ENCODE results near the gene IFIT2. TPM values are rescaled to one million over a fixed set of nuclear protein-coding genes. Genes with fewer than 3 reads are reported as not detected.

The IFIT2 gene
- polyA plus RNA-seq, 3 donors, result 9.7 to 25.2 (median 15.5) TPM

- H4K20me1 ChIP-seq (ENCODE audit: insufficient read depth, low read length), result no peaks in the 10 kb centered on the region
- Mint-ChIP-seq H3K9me3 (no peaks in the 10 kb centered on the region), H3K4me1 (no peaks in the 10 kb centered on the region), H3K4me3 (no peak overlapping the region), H3K27ac (no peak overlapping the region), H3K27me3 (ENCODE audit: low read depth in 3 of 3) (peaks cover 0 to 2% (median 1%) of the 10 kb centered on the region in 3 donors), H3K36me3 (no peaks in the 10 kb centered on the region)
- no peak overlapping the region for H3K9ac ChIP-seq (ENCODE audit: insufficient read depth, low read length, poor library complexity, severe bottlenecking)
- no peaks in the 10 kb centered on the region for H3K27me3 ChIP-seq (ENCODE audit: control insufficient read depth in 2 of 2, insufficient read depth in 2 of 2, low read length in 2 of 2)
- no peak overlapping the region for H3K4me2 ChIP-seq (replicated peaks; ENCODE audit: extremely low read depth, low read length, poor library complexity, severe bottlenecking)
- no peaks in the 10 kb centered on the region for H3K36me3 ChIP-seq (replicated peaks in 1 of 2; ENCODE audit: control insufficient read depth in 1 of 2, insufficient read depth in 2 of 2, low read length in 2 of 2)
- H3K79me2 ChIP-seq (ENCODE audit: insufficient read depth, low read length), result no peaks in the 10 kb centered on the region
- intact Hi-C loops (cut with micrococcal nuclease), result no loop called here
- DNase-seq, result no peak
- H3K9me3 ChIP-seq (replicated peaks in 1 of 2; ENCODE audit: control insufficient read depth in 1 of 2, insufficient read depth in 1 of 2, low read length in 2 of 2), result no peaks in the 10 kb centered on the region
- peaks cover 0 to 1% of the 10 kb centered on the region in 2 donors for H3K4me1 ChIP-seq (ENCODE audit: control insufficient read depth in 1 of 2, insufficient read depth in 2 of 2, low read length in 2 of 2)
- no peak overlapping the region for H3K27ac ChIP-seq (ENCODE audit: low read depth in 1 of 2, low read length in 2 of 2)
- WGBS (ENCODE audit: insufficient coverage), result 100% methylated on average over 2 of the region's 6 CpGs
- TF ChIP-seq, protein P1, sequence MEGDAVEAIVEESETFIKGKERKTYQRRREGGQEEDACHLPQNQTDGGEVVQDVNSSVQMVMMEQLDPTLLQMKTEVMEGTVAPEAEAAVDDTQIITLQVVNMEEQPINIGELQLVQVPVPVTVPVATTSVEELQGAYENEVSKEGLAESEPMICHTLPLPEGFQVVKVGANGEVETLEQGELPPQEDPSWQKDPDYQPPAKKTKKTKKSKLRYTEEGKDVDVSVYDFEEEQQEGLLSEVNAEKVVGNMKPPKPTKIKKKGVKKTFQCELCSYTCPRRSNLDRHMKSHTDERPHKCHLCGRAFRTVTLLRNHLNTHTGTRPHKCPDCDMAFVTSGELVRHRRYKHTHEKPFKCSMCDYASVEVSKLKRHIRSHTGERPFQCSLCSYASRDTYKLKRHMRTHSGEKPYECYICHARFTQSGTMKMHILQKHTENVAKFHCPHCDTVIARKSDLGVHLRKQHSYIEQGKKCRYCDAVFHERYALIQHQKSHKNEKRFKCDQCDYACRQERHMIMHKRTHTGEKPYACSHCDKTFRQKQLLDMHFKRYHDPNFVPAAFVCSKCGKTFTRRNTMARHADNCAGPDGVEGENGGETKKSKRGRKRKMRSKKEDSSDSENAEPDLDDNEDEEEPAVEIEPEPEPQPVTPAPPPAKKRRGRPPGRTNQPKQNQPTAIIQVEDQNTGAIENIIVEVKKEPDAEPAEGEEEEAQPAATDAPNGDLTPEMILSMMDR (IDR thresholded peaks at IDR 0.05), result no peak
- H3K4me3 ChIP-seq (replicated peaks in 1 of 3; ENCODE audit: low read depth in 2 of 3, low read length in 3 of 3), result no peak overlapping the region
- H2AFZ ChIP-seq (ENCODE audit: insufficient read depth, low read depth, low read length, poor library complexity, severe bottlenecking), result no peak overlapping the region
Observed at GRCh38 chr10:89275383-89275782, 26.5 kb upstream of the IFIT2 start.

- TF ChIP-seq, protein P1 (IDR thresholded peaks at IDR 0.05), result no peak
- 100% methylated on average over 1 of the region's 1 CpG for WGBS (ENCODE audit: insufficient coverage)
- no peaks in the 10 kb centered on the region for H3K9me3 ChIP-seq (replicated peaks in 1 of 2; ENCODE audit: control insufficient read depth in 1 of 2, insufficient read depth in 1 of 2, low read length in 2 of 2)
- no peak for DNase-seq
- Mint-ChIP-seq H3K36me3 (no peaks in the 10 kb centered on the region), H3K27ac (peak overlapping the region in 1 of 7 donors; percentile 41), H3K9me3 (no peaks in the 10 kb centered on the region), H3K4me3 (no peak overlapping the region), H3K4me1 (peaks cover 4% of the 10 kb centered on the region), H3K27me3 (ENCODE audit: low read depth in 3 of 3) (peaks cover 0 to 2% (median 1%) of the 10 kb centered on the region in 3 donors)
- H2AFZ ChIP-seq (ENCODE audit: insufficient read depth, low read depth, low read length, poor library complexity, severe bottlenecking), result no peak overlapping the region
- no peak overlapping the region for H3K9ac ChIP-seq (ENCODE audit: insufficient read depth, low read length, poor library complexity, severe bottlenecking)
- H3K27me3 ChIP-seq (ENCODE audit: control insufficient read depth in 2 of 2, insufficient read depth in 2 of 2, low read length in 2 of 2), result no peaks in the 10 kb centered on the region
- no peak overlapping the region for H3K4me3 ChIP-seq (replicated peaks in 1 of 3; ENCODE audit: low read depth in 2 of 3, low read length in 3 of 3)
- intact Hi-C loops (cut with micrococcal nuclease), result no loop called here
- H3K36me3 ChIP-seq (replicated peaks in 1 of 2; ENCODE audit: control insufficient read depth in 1 of 2, insufficient read depth in 2 of 2, low read length in 2 of 2), result no peaks in the 10 kb centered on the region
- no peaks in the 10 kb centered on the region for H4K20me1 ChIP-seq (ENCODE audit: insufficient read depth, low read length)
- H3K79me2 ChIP-seq (ENCODE audit: insufficient read depth, low read length), result no peaks in the 10 kb centered on the region
- no peak overlapping the region for H3K27ac ChIP-seq (ENCODE audit: low read depth in 1 of 2, low read length in 2 of 2)
- no peaks in the 10 kb centered on the region for H3K4me1 ChIP-seq (ENCODE audit: control insufficient read depth in 1 of 2, insufficient read depth in 2 of 2, low read length in 2 of 2)
- no peak overlapping the region for H3K4me2 ChIP-seq (replicated peaks; ENCODE audit: extremely low read depth, low read length, poor library complexity, severe bottlenecking)
Observed at GRCh38 chr10:89278034-89278535, 23.8 kb upstream of the IFIT2 start.

All from CD14-positive monocyte (primary cell).